HG03025 (cell line): ENCODE results near the gene USP12.
"Not testable (repeated sequence)": the region's sequence is repeated elsewhere in the genome, so short reads cannot be mapped to it uniquely, and the experiment has no call there.

Experiments
- ATAC-seq: cut with Tn5 transposase; IDR thresholded peaks from one replicate; pipeline ENCODE4 v1.9.1; 2021; ENCODE audit warnings: mild to moderate bottlenecking, moderate library complexity; ENCODE audit not compliant: unreplicated experiment, low FRiP score

USP12 gene

DNA sequence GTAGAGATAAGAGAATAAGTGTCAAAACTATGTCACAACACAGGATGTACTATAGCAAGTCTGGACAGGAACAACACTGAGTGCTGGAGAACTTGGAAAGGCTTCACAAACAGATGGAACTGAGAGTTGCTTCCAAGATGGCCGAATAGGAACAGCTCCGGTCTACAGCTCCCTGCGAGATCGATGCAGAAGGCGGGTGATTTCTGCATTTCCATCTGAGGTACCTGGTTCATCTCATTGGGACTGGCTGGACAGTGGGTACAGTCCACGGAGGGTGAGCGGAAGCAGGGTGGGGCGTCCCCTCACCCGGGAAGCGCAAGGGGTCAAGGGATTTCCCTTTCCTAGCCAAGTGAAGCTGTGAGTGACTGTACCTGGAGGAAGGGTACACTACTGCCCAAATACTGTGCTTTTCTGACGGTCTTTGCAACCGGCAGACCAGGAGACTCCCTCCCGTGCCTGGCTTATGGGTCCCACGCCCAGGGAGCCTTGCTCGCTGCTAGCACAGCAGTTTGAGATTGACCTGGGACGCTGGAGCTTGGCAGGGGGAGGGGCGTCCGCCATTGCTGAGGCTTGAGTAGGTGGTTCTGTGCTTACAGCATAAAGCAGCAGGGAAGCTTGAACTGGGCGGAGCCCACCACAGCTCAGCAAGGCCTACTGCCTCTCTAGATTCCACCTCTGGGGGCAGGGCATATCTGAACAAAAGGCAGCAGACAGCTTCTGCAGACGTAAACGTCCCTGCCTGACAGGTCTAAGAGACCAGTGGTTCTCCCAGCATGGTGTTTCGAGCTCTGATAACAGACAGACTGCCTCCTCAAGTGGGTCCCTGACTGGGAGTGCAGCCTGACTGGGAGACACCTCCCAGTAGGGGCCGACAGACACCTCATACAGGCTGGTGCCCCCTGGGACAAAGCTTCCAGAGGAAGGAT is 46.0 kb downstream of the USP12 start:
- no peak for ATAC-seq

DNA sequence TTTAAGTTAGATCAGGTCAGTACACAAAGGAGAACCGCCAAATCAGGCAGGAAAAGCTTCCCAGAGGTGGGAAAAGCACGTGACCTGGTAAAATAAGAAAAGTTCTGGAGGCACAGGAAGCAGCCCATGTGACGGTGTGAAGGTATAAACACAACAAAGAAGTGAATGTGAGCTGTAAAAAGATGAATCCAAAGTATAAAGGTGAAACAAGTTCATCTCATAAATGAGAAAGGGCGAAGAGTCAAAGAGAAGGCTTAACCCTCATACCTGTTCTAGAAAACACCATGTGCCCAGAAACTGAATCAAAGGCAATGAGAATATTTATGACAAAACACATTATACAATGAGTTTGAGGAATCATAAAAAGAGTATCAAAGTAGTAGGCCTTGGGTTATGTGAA is 47.0 kb downstream of the USP12 start:
- ATAC-seq: no peak

DNA sequence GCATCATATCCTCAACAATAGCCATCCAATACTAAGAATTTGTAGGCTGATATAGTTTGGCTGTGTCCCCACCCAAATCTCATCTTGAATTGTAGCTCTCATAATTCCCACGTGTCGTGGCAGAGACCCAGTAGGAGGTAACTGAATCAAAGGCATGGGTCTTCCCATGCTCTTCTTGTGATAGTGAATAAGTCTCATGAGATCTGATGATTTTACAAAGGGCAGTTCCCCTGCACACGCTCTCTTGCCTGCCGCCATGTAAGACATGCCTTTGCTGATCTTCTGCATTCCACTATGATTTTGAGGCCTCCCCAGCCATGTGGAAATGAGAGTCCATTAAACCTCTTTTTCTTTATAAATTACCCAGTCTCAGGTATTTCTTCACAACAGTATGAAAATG is 48.2 kb downstream of the USP12 start:
- ATAC-seq: not testable (repeated sequence)

DNA sequence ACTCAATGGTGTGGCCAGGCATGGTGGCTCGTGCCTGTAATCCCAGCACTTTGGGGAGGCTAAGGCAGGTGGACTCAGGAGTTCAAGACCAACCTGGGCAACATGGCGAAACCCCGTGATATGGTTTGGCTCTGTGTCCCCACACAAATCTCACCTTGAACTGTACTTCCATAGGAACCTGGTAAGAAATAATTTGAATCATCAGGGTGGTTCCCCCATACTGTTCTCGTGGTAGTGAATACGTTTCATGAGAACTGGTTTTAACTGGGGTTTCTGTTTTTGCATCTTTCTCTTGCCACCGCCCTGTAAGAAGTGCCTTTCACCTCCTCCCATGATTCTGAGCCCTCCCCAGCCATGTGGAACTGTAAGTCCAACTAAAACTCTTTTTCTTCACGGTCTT is 49.6 kb downstream of the USP12 start:
- no peak for ATAC-seq

DNA sequence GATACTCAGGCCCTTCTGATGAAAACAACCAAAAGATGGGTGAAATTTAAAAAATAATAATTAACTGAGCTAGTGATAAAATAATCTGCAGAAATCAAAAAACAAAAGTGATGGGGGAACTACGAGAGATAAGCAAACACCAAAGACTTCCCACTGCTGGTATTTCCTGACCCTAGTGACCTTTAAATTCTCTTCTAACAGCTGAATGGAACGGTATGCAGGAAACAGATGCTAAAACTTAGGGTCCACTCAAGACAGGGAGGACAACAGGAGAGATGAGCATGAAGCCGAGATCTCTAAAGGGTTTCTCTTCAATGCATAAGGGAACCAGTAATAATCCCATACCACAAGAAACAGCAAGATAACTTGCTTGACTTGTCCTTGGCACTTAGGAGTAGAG is 50.8 kb downstream of the USP12 start:
- no peak for ATAC-seq

DNA sequence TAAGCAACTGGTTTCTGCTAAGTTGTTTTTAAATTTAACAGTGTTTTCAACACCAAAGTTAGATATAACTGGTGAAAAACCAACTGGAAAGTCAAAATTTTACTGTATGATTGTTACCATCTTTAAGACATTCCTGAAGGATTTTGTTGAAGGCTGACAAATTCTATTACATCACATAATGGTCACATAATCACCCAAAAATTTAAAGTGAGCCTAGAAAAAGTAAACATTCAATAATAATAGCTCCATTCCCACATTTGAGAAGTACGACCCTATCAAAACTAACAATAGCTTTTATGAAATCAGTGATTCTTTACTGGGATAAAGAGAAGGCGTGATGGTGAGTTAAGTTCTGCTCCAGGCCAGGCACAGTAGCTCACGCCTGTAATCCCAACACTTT is 51.6 kb downstream of the USP12 start:
- no peak for ATAC-seq

DNA sequence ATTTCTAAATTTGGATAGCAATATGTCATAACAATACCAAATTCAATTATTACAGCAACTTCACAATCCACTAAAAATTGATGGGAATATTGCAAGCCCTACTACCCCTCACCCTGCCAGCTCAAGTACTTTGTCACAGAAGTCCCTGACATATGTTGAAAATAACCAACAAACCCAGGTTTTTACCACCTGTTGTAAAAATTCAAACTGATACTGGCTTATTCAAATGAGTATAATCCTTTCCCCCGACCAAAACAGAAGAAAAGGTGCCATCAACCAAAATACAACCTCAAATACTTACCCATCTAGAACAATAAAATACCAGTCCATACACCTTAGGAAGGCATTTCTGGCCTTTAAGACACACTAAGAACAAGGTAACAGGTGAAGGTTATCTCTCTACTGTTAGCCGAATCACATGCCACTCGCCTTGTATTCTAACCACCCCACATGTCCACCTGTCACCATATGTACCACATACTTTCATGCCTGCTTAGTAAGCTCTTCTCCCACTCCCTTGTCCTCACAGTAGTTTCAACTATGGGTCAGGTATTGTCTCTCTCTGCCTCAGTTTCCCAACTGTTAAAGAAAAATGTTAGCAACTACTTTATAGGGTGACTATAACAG is 53.1 kb downstream of the USP12 start:
- ATAC-seq: no peak

DNA sequence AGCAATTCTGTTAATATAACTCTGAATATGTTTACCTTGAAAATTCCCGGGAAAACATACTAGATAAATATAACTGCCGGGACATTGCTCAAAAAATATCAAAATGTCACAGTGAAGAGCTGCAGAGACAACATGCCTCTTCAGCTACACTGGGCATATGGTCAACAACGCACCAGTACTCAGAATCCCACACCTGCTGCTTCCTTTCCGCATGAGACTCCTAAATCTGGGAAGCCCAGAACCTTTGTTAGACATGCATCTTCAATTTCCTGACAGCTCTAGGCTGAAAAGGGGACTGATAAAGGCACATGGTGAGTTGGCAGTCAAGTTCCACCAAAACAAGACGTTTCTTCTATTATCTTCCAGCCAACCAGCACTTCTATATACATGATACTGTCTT is 53.7 kb downstream of the USP12 start:
- no peak for ATAC-seq

DNA sequence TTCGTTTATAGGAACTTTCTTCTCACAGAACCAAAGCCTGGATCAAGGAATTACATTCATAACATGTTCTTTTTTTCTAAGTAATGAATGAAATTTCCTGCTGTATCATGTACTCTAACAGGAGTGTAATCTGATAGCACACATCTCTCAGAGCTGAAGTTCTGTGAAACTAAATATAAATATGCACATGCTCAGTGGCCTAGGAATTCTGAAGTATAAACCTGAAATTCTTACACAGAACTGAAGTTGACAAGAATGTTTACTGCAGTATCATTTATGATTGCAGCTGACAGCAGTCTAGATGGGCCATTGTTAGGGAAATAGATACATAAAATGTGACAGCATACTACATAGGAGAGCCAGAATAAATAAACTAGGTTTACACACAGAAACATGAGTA is 54.5 kb downstream of the USP12 start:
- ATAC-seq: no peak

DNA sequence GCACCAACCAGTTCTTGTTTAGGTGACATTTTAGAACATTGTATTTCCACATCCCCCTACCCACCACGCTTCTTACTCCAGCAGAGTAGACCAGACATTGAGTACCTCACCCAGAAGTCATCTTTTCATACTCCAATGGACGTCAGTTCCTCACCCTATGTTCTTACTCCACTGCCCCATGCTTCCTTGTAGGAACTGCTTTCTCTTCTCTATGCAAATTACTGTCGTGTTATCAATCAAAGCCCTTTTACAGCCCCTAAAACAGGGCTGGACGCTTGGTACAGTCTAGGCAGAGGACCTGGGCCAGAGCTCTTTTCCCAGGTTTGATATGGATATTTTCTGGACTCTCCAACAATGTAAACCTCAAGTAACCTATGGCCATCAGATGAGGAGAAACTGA is 58.2 kb downstream of the USP12 start:
- ATAC-seq: peak; percentile 59

DNA sequence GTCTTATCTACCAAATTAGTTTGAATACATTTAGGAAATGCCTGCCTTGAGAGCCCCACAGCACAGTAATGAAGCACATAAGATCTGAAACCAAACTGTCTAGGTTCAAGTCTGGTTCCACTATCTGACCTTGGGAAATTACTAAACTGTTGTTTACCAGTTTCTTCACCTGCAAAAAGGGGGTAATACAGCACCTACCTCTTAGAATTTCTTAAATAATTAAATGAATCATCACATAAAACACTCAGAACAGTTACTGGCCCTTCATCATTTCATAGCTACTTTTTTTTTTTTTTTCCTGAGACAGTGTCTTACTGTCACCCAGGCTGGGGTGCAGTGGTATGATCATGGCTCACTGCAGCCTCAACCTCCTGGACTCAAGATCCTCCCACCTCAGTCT is 59.6 kb downstream of the USP12 start:
- no peak for ATAC-seq

DNA sequence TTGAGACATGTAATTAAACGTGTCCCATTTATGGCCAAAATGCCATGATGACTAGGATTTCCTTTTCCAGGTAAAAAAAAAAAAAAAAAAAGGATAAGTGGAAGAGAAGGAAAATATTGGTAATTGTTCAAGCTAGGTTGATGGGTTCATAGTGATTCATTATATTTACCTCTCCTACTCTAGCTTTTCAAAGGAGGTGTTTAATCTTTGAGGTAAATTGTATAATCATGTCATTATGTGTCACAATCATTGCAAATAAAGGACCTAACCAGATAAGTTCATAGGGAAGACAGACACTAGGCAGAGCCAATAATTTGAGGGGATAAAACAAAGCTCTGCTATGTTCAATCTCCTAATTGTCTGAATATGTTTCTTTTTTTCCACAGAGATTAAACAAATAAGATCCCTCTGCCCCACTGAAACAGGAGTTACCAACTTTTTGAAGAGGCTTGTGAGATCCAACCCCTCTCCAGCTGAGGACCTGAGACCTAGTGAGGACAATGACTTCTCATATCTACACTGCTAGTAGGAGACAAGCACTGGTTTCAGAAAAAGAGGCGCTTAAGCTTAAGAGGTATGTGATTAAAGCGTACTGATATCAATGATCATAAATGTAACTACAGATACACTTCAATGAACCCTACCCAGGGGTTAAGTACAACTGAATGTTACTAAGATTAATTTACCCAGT is 61.4 kb downstream of the USP12 start:
- ATAC-seq: no peak

DNA sequence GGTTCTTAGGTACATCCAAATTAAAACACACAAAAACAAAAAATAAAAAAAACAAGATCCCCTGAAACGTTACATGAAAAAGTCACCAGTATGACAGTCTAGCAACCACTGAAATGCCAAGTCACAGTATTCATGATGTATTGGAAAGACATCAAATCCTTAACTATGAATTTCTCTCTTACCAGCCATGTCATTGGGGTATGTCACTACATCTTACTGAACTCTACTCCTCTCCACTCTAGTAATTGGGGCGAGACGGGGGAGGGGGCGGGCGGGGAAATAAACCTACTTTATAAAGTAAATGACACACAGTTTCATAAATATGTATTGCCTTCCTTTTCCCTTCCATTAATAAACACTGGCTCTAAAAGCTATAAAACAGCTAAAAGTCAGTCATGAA is 65.5 kb downstream of the USP12 start:
- ATAC-seq: no peak

DNA sequence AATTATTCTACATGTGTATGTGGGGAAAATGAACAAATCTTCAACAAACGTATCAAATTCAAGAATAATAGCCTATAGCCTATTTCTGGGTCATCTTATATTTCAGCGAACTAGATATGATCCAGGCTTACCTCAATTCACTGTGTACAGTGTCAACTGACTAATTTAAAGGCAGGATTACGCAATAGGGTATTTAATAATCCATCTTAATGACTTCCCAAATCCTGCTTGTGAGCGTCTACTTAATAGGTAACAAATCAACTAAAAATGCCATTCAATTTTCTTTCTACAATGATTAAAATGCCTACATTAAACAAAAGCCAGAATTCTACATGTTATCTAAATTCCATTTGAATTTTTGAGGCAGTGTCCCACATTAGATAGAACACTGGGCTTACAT is 67.0 kb downstream of the USP12 start:
- ATAC-seq: no peak

DNA sequence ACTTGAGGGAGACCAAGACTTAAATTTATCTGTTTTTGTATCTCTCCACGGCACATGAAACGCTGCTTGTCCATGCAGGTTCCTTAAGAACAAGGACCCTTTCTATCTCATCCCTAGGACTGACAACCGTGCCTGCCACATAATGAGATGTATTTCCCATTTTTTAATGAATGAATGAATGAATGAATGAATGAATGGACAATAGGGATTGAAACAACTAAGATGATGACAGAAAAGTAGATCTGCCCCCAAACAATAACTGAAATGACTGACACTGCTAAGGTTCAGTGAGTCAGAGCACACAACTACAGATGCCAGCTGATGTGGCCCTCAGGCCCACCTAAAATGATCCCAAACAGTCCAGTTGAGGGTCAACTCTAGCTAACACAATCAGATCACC is 69.8 kb downstream of the USP12 start:
- no peak for ATAC-seq

DNA sequence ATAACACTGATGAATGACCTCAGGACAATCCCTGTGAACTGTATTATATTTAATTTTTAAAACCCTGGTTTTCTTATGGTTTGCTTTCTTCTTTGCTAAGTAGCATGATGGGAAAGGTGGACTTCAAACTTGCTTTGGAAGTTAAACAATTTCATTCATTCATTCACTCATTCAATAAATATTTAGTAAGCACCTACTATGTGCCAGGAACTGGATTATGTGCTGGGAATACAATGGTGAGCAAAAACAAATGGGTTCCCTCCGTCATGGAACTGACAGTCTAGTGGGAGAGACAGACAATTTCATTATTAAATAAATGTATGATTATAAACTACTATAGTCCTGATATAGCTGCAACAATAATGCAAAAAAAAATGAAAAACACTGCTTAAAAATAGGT is 70.3 kb downstream of the USP12 start:
- ATAC-seq: no peak

DNA sequence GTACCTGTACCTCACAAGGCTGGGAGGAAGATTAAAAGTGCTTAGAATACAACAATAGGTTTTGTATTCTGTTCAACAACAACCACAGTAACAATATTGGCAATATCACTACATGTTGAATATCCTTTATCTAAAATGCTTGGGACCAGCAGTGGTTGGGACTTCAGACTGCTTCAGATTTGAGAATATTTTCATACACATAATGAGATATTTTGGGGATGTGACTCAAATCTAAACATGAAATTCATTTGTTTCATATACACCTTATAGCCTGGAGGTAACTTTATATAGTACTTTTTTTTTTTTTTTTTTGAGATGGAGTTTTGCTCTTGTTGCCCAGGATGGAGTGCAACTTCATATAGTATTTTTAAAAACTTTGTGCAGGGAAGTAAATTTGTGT is 73.9 kb downstream of the USP12 start:
- no peak for ATAC-seq

DNA sequence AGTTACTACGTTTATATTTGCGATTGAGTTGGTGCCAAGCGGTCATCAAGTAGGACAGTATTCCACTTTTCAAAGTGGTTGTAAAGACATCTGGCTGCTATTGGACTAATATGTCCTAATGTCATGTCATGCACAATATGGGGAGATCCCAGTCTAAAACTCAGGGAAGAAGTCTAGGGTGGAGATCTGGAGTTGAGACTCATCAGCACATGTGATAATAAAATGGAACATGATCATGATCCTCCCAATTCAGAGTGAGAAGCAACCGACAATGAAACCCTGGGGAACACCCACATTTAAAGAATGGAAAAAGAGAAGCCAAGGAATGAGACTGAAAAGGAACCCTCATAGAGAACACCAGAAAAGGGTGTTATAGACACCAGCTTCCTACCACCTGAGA is 80.2 kb downstream of the USP12 start:
- ATAC-seq: no peak

DNA sequence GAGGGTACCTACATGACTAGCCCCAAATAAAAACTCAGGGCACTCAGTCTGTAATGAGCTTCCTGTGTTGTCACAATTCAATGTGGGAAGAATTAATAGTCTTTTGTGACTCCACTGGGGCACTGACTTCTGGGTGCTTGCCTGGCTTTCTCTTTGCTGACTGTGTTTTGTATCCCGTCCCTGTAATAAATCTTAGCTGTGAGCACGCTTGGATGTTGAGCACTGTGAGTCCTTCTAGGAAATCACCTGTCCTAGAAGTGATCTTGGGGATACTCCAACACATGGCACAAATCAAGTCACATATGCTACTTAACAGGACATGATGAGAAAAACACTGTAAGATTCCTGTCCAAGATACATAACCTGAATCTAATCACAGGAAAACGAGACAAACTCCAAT is 83.0 kb downstream of the USP12 start:
- no peak for ATAC-seq

DNA sequence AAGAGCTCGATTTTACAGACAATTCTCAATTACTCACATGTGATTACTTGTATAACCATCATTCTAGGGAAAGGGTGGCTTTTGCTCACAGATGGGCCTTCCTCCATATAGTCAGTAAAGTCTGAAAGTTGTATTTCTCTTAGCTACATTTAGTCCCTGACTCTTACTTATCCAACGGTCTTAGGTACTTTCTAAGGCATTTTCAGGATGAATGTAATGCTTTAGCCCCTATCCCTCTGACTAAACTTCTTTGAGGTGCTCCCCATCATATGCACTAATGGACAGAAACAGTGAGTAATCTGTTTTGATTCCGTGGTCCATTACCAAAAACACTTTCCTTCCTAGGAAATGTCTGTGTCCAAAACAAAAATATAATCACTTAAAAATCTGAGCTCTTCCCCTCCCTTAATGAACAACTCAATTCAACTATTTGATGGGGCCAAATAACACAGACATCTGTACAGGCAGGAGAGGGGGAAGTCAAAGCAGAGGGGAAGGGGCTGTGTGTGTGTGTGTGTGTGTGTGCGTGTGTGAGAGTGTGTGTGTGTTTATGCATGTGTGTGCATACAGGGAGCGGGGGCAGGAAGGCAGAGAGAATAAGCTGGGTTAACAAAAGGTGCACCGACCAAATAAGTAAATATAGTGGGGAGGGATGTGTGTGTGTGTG is 84.9 kb downstream of the USP12 start:
- ATAC-seq: no peak

DNA sequence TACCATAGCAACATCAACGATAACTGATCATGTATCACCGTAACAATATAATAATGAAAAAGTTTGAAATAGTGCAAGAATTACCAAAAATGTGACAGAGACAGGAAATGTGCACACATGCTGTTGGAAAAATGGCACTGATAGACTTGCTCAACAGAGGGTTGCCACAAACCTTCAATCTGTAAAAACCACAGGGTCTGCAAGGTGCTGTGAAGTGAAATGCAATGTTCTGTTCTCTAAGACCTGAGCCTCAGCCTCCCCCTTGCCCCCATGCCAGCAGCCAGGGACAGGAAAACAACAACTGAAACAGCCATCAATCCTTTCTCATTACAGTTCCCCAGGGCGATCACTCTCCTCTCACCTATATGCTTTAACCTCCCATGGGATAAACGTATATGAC is 88.4 kb downstream of the USP12 start:
- no peak for ATAC-seq
